Dendritic cell treated with granulocyte-macrophage colony-stimulating factor and Interleukin-4, amounts not matched to agents 40 ng/mL and 50 ng/mL, for 4 days (primary cell): Measurements from ENCODE around the gene DEFB131A.
"Not testable (repeated sequence)": the region's sequence is repeated elsewhere in the genome, so short reads cannot be mapped to it uniquely, and the experiment has no call there.

Experiments
- H3K27ac Mint-ChIP-seq: one replicate; pipeline ENCODE4 v1.8.0; 2022; ENCODE audit warnings: mild to moderate bottlenecking, mixed read lengths
- H3K27me3 Mint-ChIP-seq: one replicate; pipeline ENCODE4 v1.8.0; 2022; ENCODE audit warnings: mild to moderate bottlenecking, mixed read lengths
- H3K36me3 Mint-ChIP-seq: one replicate; pipeline ENCODE4 v1.8.0; 2022; ENCODE audit warnings: low read depth, mixed read lengths
- H3K4me1 Mint-ChIP-seq: one replicate; pipeline ENCODE4 v1.8.0; 2022; ENCODE audit warnings: low read depth, mixed read lengths
- H3K4me3 Mint-ChIP-seq: one replicate; pipeline ENCODE4 v1.8.0; 2022; ENCODE audit warnings: mild to moderate bottlenecking, moderate library complexity, mixed read lengths
- H3K9me3 Mint-ChIP-seq: one replicate; pipeline ENCODE4 v1.8.0; 2022; ENCODE audit warnings: mixed read lengths
- intact Hi-C: fragments of 100-400 bp; cut with micrococcal nuclease; formaldehyde crosslinking; loops from one replicate; pipeline ENCODE4 v1.15.0; 2022

Gene DEFB131A, protein sequence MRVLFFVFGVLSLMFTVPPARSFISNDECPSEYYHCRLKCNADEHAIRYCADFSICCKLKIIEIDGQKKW

DNA sequence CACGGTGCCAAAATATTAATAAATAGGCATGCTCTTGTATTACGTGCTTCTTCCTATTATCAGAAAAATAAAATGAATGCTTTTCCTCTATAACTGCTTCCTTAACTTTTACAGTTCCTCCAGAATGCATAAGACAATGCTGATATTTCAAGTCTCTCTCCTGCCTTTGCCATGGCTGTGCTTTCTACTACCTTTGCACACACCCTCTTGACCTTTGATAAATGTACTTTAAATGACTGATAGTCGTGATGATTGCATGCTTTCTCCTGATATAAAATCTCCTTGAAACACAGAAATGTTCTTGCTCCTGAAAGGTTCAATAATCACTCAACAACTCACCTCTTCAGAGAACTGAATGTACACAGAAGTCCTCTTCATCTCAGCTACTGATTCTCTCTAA lies at the start of gene DEFB131A:
Gene DEFB131A (plus strand): TSS at position 301 of the 400 bp plus-strand sequence. CDS start 120 bp downstream, outside the sequence.
- H3K4me1 Mint-ChIP-seq, H3K27me3 Mint-ChIP-seq, intact Hi-C loops, H3K27ac Mint-ChIP-seq, H3K36me3 Mint-ChIP-seq, H3K4me3 Mint-ChIP-seq, H3K9me3 Mint-ChIP-seq: not testable (repeated sequence)

DNA sequence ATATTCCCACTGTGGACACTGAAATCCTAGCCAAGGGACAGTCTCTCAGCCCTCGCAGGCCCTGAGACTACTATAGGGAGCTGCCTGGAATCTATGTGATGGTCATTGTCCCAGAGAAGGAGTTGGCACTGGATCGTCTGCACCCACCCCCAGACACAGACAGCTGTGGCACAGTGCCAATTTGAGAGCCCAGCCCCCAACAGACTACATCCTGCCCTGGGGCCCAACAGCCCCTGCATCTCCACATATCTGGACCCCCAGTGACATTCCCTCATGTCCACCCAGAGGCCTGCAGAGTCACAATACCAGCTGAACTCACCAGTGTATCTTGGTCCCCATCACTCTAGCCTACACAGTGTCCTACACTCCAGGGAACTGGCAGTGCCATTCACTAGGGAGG lies 38.4 kb upstream of the DEFB131A start:
- H3K27ac Mint-ChIP-seq, intact Hi-C loops: not testable (repeated sequence)

DNA sequence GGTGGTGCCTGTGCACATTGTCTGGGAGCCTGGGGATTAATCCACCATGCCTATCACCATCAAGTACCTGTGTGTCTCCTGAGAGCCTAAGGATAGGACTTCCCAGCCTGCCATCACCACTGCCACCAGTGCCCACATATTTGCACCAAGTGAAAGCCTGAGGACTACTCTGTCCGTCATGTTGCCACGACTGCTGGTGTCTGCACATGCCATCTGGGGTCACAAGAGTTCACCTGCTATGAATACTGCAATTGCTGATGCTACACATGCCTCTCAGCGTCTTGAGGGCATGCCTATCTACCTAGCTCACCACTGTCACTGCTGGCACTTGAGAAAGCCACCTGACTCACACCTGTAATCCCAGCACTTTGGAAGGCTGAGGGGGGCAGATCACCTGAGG lies 37.7 kb upstream of the DEFB131A start:
- intact Hi-C loops, H3K27ac Mint-ChIP-seq, H3K9me3 Mint-ChIP-seq, H3K36me3 Mint-ChIP-seq, H3K27me3 Mint-ChIP-seq, H3K4me3 Mint-ChIP-seq, H3K4me1 Mint-ChIP-seq: not testable (repeated sequence)

More for the DNA sequence above, 38.4 kb upstream of the DEFB131A start:
- not testable (repeated sequence) for H3K27me3 Mint-ChIP-seq, H3K36me3 Mint-ChIP-seq, H3K4me1 Mint-ChIP-seq, H3K9me3 Mint-ChIP-seq, H3K4me3 Mint-ChIP-seq

DNA sequence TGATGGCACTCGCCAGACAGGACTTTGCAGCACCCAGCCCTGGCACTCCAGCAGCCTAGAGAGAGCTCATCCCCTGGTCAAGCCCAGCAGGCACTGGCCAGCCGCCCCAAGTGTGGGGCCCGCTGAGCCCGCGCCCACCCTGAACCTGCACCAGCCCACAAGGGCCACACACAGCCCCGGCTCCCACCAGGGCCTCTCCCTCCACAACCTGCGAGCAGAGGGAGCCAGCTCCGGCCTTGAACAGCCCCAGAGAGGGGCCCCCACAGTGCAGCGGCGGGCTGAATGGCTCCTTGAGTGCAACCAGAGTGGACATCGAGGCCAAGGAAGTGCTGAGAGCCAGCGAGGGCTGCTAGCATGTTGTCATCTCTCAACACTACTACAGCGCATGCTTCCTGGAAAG lies 34.4 kb upstream of the DEFB131A start:
- no peaks in the 10 kb centered on the region for H3K36me3 Mint-ChIP-seq
- peaks cover 16% of the 10 kb centered on the region for H3K9me3 Mint-ChIP-seq
- H3K27me3 Mint-ChIP-seq, result no peaks in the 10 kb centered on the region
- no peak overlapping the region for H3K4me3 Mint-ChIP-seq
- H3K27ac Mint-ChIP-seq, result no peak overlapping the region
- intact Hi-C loops, result no loop called here
- H3K4me1 Mint-ChIP-seq, result no peaks in the 10 kb centered on the region

GRCh38 chr4:9421884-9422455 lies 22.2 kb upstream of the DEFB131A start:
- H3K9me3 Mint-ChIP-seq, H3K27me3 Mint-ChIP-seq, H3K36me3 Mint-ChIP-seq, H3K4me3 Mint-ChIP-seq, H3K27ac Mint-ChIP-seq, H3K4me1 Mint-ChIP-seq, intact Hi-C loops: not testable (repeated sequence)

DNA sequence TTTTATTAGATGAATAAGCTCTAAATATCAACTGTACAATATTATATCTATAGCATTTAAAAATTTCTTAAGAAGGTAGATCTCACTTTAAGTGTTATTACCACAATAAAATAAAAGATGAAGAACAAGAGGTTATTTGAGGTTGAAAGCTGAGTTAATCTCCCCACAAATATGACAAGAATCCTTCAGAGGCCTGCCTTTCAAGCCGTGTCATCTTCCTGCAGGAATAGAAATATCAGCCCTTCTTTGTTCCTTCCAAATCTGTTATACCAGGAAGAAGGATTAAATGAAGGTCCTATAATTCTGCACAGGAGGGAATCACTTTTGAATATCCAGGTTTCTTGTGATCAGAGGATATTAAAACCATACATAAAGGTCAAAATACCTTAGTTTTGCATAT lies 18.3 kb upstream of the DEFB131A start:
- H3K27ac Mint-ChIP-seq, intact Hi-C loops, H3K4me1 Mint-ChIP-seq, H3K9me3 Mint-ChIP-seq, H3K27me3 Mint-ChIP-seq, H3K4me3 Mint-ChIP-seq, H3K36me3 Mint-ChIP-seq: not testable (repeated sequence)

GRCh38 chr4:9430061-9430460 lies 14.2 kb upstream of the DEFB131A start:
- H3K4me3 Mint-ChIP-seq, result not testable (repeated sequence)

GRCh38 chr4:9433320-9433719 lies 10.9 kb upstream of the DEFB131A start:
- H3K9me3 Mint-ChIP-seq, H3K4me1 Mint-ChIP-seq, intact Hi-C loops: not testable (repeated sequence)

More at GRCh38 chr4:9430061-9430460, 14.2 kb upstream of the DEFB131A start:
- H3K36me3 Mint-ChIP-seq, H3K27ac Mint-ChIP-seq, H3K9me3 Mint-ChIP-seq, H3K4me1 Mint-ChIP-seq, intact Hi-C loops, H3K27me3 Mint-ChIP-seq: not testable (repeated sequence)

DNA sequence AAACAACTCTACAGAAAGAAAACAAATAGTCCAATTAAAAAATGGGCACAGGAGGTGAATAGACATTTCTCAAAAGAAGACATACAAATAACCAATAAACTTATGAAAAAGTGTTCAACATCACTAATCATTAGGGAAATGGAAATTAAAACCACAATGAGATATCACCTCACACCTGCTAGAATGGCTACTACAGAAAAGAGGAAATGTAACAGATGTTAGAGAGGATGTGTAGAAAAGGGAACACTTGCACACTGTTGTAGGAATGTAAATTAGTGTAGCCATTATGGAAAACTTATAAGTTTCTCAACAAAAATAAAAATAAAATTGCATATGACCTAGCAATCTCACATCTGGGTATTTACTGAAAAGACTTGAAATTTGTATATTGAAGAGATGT lies 7.5 kb upstream of the DEFB131A start:
- H3K36me3 Mint-ChIP-seq, intact Hi-C loops, H3K4me3 Mint-ChIP-seq, H3K27me3 Mint-ChIP-seq, H3K4me1 Mint-ChIP-seq, H3K27ac Mint-ChIP-seq, H3K9me3 Mint-ChIP-seq: not testable (repeated sequence)

More at GRCh38 chr4:9433320-9433719, 10.9 kb upstream of the DEFB131A start:
- H3K27ac Mint-ChIP-seq, H3K4me3 Mint-ChIP-seq, H3K27me3 Mint-ChIP-seq, H3K36me3 Mint-ChIP-seq: not testable (repeated sequence)

DNA sequence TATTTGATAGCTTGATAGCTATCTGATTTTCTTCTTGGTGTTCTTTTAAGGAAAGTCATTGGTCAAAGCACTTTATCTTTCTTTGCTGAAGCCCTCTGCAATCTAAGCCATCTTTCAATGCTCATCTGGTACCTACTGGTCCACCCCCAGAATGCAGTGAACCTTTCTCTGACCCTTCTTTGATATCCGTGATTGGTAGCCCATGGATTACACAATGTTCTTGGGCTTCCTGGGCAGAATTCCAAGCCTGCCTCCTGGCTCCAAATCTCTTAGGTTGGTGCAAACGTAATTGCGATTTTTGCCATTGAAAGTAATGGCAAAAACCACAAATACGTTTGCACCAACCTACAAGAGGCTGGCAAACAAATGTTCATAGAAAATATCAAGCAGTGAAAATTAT lies 1.9 kb upstream of the DEFB131A start:
- H3K27ac Mint-ChIP-seq, H3K27me3 Mint-ChIP-seq, H3K9me3 Mint-ChIP-seq, H3K36me3 Mint-ChIP-seq, H3K4me1 Mint-ChIP-seq, H3K4me3 Mint-ChIP-seq, intact Hi-C loops: not testable (repeated sequence)

DNA sequence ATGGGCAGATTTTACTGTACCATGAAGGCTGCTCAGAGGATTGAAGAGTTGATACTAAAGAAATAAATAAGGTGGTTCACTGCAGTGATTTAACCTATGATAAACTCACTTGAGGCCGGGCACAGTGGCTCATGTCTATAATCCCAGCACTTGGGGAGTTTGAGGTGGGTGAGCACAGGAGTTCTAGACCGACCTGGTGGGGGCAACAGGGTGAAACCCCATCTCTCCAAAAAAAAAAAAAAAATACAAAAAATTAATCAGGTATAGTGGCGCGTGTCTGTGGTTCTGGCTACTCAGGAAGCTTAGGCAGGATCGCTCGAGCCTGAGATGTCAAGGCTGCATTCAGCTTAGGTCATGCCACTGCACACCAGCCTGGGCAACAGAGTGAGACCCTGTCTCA lies 467 bp downstream of the DEFB131A start:
- H3K4me1 Mint-ChIP-seq, H3K27ac Mint-ChIP-seq, intact Hi-C loops, H3K4me3 Mint-ChIP-seq, H3K36me3 Mint-ChIP-seq, H3K9me3 Mint-ChIP-seq, H3K27me3 Mint-ChIP-seq: not testable (repeated sequence)

- H3K4me1 Mint-ChIP-seq, H3K36me3 Mint-ChIP-seq, H3K9me3 Mint-ChIP-seq, H3K4me3 Mint-ChIP-seq, H3K27ac Mint-ChIP-seq, intact Hi-C loops, H3K27me3 Mint-ChIP-seq: not testable (repeated sequence)
Observed at GRCh38 chr4:9452251-9452650, 8.0 kb downstream of the DEFB131A start.

DNA sequence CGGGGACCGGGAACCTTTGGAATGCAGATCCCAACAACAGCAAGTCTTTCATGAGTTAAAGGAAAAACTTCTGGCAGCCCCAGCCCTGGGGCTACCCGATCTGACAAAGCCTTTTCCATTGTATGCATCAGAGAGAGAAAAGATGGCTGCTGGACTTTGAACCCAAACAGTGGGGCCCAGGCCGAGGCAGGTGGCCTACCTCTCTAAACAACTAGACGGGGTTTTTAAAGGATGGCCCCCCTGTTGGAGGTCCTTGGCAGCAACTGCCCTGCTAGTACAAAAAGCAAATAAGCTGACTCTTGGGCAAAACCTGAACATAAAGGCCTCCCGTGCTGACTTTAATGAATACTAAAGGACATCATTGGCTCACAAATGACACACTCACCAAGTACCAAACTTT lies 10.1 kb downstream of the DEFB131A start:
- H3K4me1 Mint-ChIP-seq, H3K36me3 Mint-ChIP-seq, H3K9me3 Mint-ChIP-seq, H3K27me3 Mint-ChIP-seq, H3K27ac Mint-ChIP-seq, H3K4me3 Mint-ChIP-seq: not testable (repeated sequence)
- intact Hi-C loops, result loop anchor here (2.0 kb wide), 1 partner anchor 27 kb away; no protein-coding TSS in a partner anchor

- H3K9me3 Mint-ChIP-seq, H3K36me3 Mint-ChIP-seq, H3K4me3 Mint-ChIP-seq, H3K27ac Mint-ChIP-seq, H3K4me1 Mint-ChIP-seq, H3K27me3 Mint-ChIP-seq: not testable (repeated sequence)
- intact Hi-C loops, result loop anchor here (2.0 kb wide), 1 partner anchor 26 kb away; no protein-coding TSS in a partner anchor
Observed at GRCh38 chr4:9455046-9455445, 10.8 kb downstream of the DEFB131A start.

DNA sequence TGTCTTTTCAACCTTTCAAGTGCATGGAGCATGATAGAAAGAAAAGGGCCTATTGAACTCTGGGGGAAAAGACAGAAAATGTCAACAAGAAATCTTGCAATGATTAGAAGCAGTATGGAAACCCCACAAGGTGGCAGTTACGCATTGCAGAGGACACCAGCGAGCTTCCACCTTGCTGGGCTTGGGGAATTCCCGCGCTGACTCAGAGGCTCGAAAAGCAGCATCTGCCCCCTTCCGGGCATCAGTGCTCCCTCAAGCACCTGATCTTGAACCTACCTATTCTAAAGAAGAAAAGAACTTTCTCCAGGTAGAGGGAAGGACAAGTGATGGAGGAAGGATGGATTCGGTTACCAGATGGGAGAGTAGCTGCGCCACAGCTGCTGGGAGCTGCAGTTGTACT lies 35.3 kb downstream of the DEFB131A start:
- H3K4me1 Mint-ChIP-seq, H3K27me3 Mint-ChIP-seq, H3K36me3 Mint-ChIP-seq, H3K27ac Mint-ChIP-seq, intact Hi-C loops, H3K9me3 Mint-ChIP-seq, H3K4me3 Mint-ChIP-seq: not testable (repeated sequence)
